Astrocyte of the cerebellum (primary cell): ENCODE data around the gene LAT.
"Not testable (repeated sequence)": the region's sequence is repeated elsewhere in the genome, so short reads cannot be mapped to it uniquely, and the experiment has no call there.

Experiments
- DNase-seq: peaks from one replicate; pipeline ENCODE4 v3.0.0-alpha.2; 2011; ENCODE audit warnings: low read depth
- H3K4me3 ChIP-seq: 2 replicates; pipeline ENCODE4 v1.5.1; 2011; ENCODE audit warnings: mild to moderate bottlenecking, low read depth, low read length, moderate library complexity
- CTCF ChIP-seq: IDR thresholded peaks from 2 replicates; pipeline ENCODE4 v1.5.1; 2012; ENCODE audit warnings: low read length, low read depth, moderate library complexity, mild to moderate bottlenecking; ENCODE audit errors: missing control alignments
- in situ Hi-C: cut with HindIII; loops from 2 replicates; pipeline ENCODE4 v1.10.0; 2017; ENCODE audit warnings: low sequenced_read_pairs

The LAT gene

GRCh38 chr16:28990375-28991040 lies 5.7 kb downstream of the LAT start:
- no peak overlapping the region for H3K4me3 ChIP-seq
- no peak for DNase-seq
- no peak for TF ChIP-seq CTCF
- in situ Hi-C loops = no loop called here

- in situ Hi-C loops = no loop called here
- no peak for TF ChIP-seq CTCF
- no peak overlapping the region for H3K4me3 ChIP-seq
- DNase-seq = no peak
These were observed 6.8 kb downstream of the LAT start for GRCh38 chr16:28991687-28992086.

- no peak for TF ChIP-seq CTCF
- DNase-seq = no peak
- in situ Hi-C loops = no loop called here
- H3K4me3 ChIP-seq = no peak overlapping the region
These were observed 7.6 kb downstream of the LAT start for GRCh38 chr16:28992496-28992895.

- no peak for TF ChIP-seq CTCF
- no peak for DNase-seq
- in situ Hi-C loops = no loop called here
- H3K4me3 ChIP-seq = no peak overlapping the region
These were observed 14.0 kb downstream of the LAT start for GRCh38 chr16:28998837-28999236.

- in situ Hi-C loops = no loop called here
- no peak overlapping the region for H3K4me3 ChIP-seq
- no peak for DNase-seq
- no peak for TF ChIP-seq CTCF
These were observed 14.7 kb downstream of the LAT start for GRCh38 chr16:28999577-28999976.

- no peak for TF ChIP-seq CTCF
- in situ Hi-C loops = no loop called here
- DNase-seq = no peak
- no peak overlapping the region for H3K4me3 ChIP-seq
These were observed 15.2 kb downstream of the LAT start for GRCh38 chr16:29000019-29000418.

- in situ Hi-C loops, DNase-seq, H3K4me3 ChIP-seq: not testable (repeated sequence)
These were observed 19.8 kb downstream of the LAT start for GRCh38 chr16:29004496-29005139.
